ENCODE measurements around the gene CFAP57.

The CFAP57 gene

DNA sequence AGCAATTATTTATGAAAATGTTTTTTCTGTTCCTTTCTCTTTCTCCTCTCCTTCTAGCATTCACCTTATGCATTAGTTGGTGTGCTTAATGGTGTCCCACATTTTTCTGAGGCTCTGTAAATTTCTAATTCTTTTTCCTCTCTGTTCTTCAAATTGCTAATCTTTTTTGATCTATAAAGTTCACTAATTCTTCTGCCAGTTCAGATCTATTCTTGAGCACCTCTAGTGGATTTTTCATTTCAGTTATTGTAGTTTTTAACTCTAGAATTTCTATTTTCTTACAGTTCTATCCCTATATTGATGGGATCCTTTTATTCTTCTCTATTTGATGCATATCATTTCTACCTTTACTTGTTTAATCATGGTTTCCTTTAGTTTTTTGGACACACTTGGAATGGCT lies 22.4 kb downstream of the CFAP57 start:
- Histone ChIP-seq H3K4me3 (ENCODE audit: low read length, poor library complexity, severe bottlenecking) (no peak overlapping the region), H3K9ac (ENCODE audit: low read depth, low read length, poor library complexity, severe bottlenecking) (no peak overlapping the region)

DNA sequence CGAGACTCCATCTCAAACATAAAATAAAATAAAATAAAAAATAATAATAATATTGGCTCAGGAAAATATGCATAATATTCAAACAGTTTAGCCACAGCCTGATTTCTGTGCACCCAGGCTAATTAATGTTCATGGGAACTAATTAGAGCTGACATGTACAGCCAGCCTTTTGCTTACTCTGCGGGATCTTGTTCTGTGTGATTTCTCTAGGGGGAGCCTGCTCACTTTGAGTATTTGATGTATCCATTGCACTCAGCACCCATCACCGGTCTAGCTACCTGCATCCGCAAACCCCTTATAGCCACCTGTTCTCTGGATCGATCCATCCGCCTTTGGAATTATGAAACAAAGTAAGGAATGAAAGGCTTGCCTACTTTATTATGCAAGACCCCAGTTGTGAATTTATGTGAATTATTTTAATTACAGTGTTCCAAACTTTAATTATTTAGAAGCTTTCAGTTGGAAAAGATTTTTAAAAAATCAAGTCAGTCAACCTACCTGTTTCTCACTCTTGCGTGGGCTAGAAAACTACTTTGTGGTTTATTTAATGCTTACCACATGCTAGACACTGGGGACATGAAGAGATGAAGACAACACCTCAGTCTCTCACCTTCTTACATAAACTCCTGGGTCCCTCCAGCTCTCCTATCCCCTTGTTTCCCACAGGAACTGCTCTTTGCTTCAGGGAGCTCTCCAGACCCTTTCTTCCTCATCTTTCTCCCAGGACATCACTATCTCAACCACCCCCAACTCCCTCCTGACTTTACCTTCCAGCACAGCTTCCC lies 25.4 kb downstream of the CFAP57 start:
- H2AFZ ChIP-seq (ENCODE audit: low read length): no peak overlapping the region
- H4K20me1 ChIP-seq (ENCODE audit: insufficient read depth, low read length, poor library complexity, severe bottlenecking): no peaks in the 10 kb centered on the region
- TF ChIP-seq CTCF (conservative IDR thresholded peaks at IDR 0.05; ENCODE audit: low read length) (0 out of 2 replicates have a peak, but pooled peaks have one; percentile 31), EZH2phosphoT487 (IDR thresholded peaks at IDR 0.05; ENCODE audit: borderline replicate concordance) (no peak)

More for the DNA sequence above, 22.4 kb downstream of the CFAP57 start:
- no peaks in the 10 kb centered on the region for H3K79me2 ChIP-seq (ENCODE audit: insufficient read depth, low read length)
- no peaks in the 10 kb centered on the region for H3K4me1 ChIP-seq (ENCODE audit: insufficient read depth, low read length, poor library complexity, severe bottlenecking)
- no peaks in the 10 kb centered on the region for H3K36me3 ChIP-seq (ENCODE audit: insufficient read depth, low read length)
- no peaks in the 10 kb centered on the region for H3F3A ChIP-seq (ENCODE audit: low read depth)
- no peaks in the 10 kb centered on the region for H3K9me3 ChIP-seq (ENCODE audit: insufficient read depth, low read depth, low read length)
- no peak overlapping the region for H3K4me2 ChIP-seq (ENCODE audit: low read depth, low read length, poor library complexity, severe bottlenecking)
- no peaks in the 10 kb centered on the region for H3K9me2 ChIP-seq (replicated peaks; ENCODE audit: low read depth, low read length)
- H2AFZ ChIP-seq (ENCODE audit: low read length): no peak overlapping the region
- TF ChIP-seq CTCF (conservative IDR thresholded peaks at IDR 0.05; ENCODE audit: low read length) (no peak), EZH2phosphoT487 (IDR thresholded peaks at IDR 0.05; ENCODE audit: borderline replicate concordance) (no peak)
- no peaks in the 10 kb centered on the region for H3K27me3 ChIP-seq (ENCODE audit: insufficient read depth, low read length, poor library complexity, severe bottlenecking)
- no peaks in the 10 kb centered on the region for H4K20me1 ChIP-seq (ENCODE audit: insufficient read depth, low read length, poor library complexity, severe bottlenecking)

DNA sequence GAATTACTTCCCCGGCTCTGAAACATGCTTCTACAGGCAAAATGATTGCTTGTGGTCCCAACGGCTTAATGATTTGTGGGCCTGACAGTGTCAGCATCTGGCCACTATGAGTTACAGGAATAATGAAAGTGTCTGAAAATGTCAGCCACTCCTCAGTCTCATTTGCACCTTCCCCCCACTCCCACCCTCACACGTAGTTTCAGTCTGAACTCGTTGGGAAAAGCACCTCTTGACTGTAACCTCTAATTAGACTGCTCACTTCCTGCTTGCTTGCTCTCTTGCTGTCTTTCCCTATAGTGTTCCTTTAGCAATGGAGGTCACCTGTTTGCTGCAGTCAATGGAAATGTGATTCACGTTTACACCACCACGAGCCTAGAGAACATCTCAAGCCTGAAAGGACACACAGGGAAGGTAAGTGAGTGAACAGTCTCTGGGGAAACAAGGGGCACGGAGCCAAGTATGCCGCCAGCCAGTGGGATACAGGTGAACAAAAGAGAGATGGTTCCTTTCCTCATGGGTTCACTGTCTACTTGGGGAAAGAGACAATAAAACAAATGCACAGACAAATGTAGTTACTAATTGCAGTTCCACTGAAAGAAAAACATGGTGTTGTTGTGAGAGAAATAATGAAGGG lies 27.1 kb downstream of the CFAP57 start:
- no peak overlapping the region for H3K4me2 ChIP-seq (ENCODE audit: low read depth, low read length, poor library complexity, severe bottlenecking)
- H3K9ac ChIP-seq (ENCODE audit: low read depth, low read length, poor library complexity, severe bottlenecking): no peak overlapping the region
- no peaks in the 10 kb centered on the region for H3K9me3 ChIP-seq (ENCODE audit: insufficient read depth, low read depth, low read length)
- no peaks in the 10 kb centered on the region for H4K20me1 ChIP-seq (ENCODE audit: insufficient read depth, low read length, poor library complexity, severe bottlenecking)
- no peaks in the 10 kb centered on the region for H3K4me1 ChIP-seq (ENCODE audit: insufficient read depth, low read length, poor library complexity, severe bottlenecking)
- no peak overlapping the region; the same call in 1 of the 2 replicates for H2AFZ ChIP-seq (ENCODE audit: low read length)
- no peaks in the 10 kb centered on the region for H3K27me3 ChIP-seq (ENCODE audit: insufficient read depth, low read length, poor library complexity, severe bottlenecking)
- H3K9me2 ChIP-seq (replicated peaks; ENCODE audit: low read depth, low read length): no peaks in the 10 kb centered on the region
- no peaks in the 10 kb centered on the region for H3F3A ChIP-seq (ENCODE audit: low read depth)
- no peaks in the 10 kb centered on the region for H3K36me3 ChIP-seq (ENCODE audit: insufficient read depth, low read length)
- no peaks in the 10 kb centered on the region for H3K79me2 ChIP-seq (ENCODE audit: insufficient read depth, low read length)
- TF ChIP-seq EZH2phosphoT487 (IDR thresholded peaks at IDR 0.05; ENCODE audit: borderline replicate concordance): no peak
- TF ChIP-seq CTCF (conservative IDR thresholded peaks at IDR 0.05; ENCODE audit: low read length): no peak
- H3K4me3 ChIP-seq (ENCODE audit: low read length, poor library complexity, severe bottlenecking): no peak overlapping the region

More for the DNA sequence above, 25.4 kb downstream of the CFAP57 start:
- H3K9me3 ChIP-seq (ENCODE audit: insufficient read depth, low read depth, low read length): no peaks in the 10 kb centered on the region
- no peaks in the 10 kb centered on the region for H3K36me3 ChIP-seq (ENCODE audit: insufficient read depth, low read length)
- H3K79me2 ChIP-seq (ENCODE audit: insufficient read depth, low read length): no peaks in the 10 kb centered on the region
- H3K4me1 ChIP-seq (ENCODE audit: insufficient read depth, low read length, poor library complexity, severe bottlenecking): no peaks in the 10 kb centered on the region
- H3K9ac ChIP-seq (ENCODE audit: low read depth, low read length, poor library complexity, severe bottlenecking): no peak overlapping the region
- H3K4me2 ChIP-seq (ENCODE audit: low read depth, low read length, poor library complexity, severe bottlenecking): no peak overlapping the region
- H3K9me2 ChIP-seq (replicated peaks; ENCODE audit: low read depth, low read length): no peaks in the 10 kb centered on the region
- H3K4me3 ChIP-seq (ENCODE audit: low read length, poor library complexity, severe bottlenecking): no peak overlapping the region
- H3F3A ChIP-seq (ENCODE audit: low read depth): no peaks in the 10 kb centered on the region
- H3K27me3 ChIP-seq (ENCODE audit: insufficient read depth, low read length, poor library complexity, severe bottlenecking): no peaks in the 10 kb centered on the region
